DOHH2 (cell line): ENCODE results near the gene PIN4.

Experiments used
- H3F3A ChIP-seq: fragments of 200-600 bp; sonication (generic), shearing (Covaris generic); 2 replicates; pipeline ENCODE4 v1.6.0; 2016; ENCODE audit warnings: antibody characterized with exemption, mild to moderate bottlenecking; ENCODE audit not compliant: control insufficient read depth, insufficient read depth
- H3K27ac ChIP-seq: fragments of 200-600 bp; sonication (generic); 2 replicates; pipeline ENCODE4 v1.5.1; 2014; ENCODE audit warnings: low read depth, mild to moderate bottlenecking, low read length, moderate library complexity
- H3K27me3 ChIP-seq: fragments of 200-600 bp; sonication (generic); 2 replicates; pipeline ENCODE4 v1.6.1; 2014; ENCODE audit warnings: mild to moderate bottlenecking, low read length, mixed read lengths; ENCODE audit not compliant: control insufficient read depth
- H3K36me3 ChIP-seq: fragments of 200-600 bp; sonication (generic); 2 replicates; pipeline ENCODE4 v1.6.1; 2014; ENCODE audit warnings: mild to moderate bottlenecking, low read length, moderate library complexity, mixed read lengths; ENCODE audit not compliant: control insufficient read depth
- H3K4me1 ChIP-seq: fragments of 200-600 bp; sonication (generic); 2 replicates; pipeline ENCODE4 v1.6.1; 2014; ENCODE audit warnings: mild to moderate bottlenecking, low read length, mixed read lengths; ENCODE audit not compliant: control insufficient read depth
- H3K4me2 ChIP-seq: fragments of 200-600 bp; sonication (generic); 2 replicates; pipeline ENCODE4 v1.6.0; 2014; ENCODE audit warnings: mild to moderate bottlenecking, low read length, moderate library complexity
- H3K4me3 ChIP-seq: fragments of 200-600 bp; sonication (generic); 2 replicates; pipeline ENCODE4 v1.5.1; 2014; ENCODE audit warnings: mild to moderate bottlenecking, low read length, mixed read lengths
- H3K79me2 ChIP-seq: fragments of 200-600 bp; sonication (generic); 2 replicates; pipeline ENCODE4 v1.6.1; 2014; ENCODE audit warnings: mild to moderate bottlenecking, low read length, mixed read lengths; ENCODE audit not compliant: control insufficient read depth
- H3K9me2 ChIP-seq: fragments of 200-600 bp; sonication (generic); replicated peaks from 2 replicates; pipeline ENCODE4 v1.6.1; 2014; ENCODE audit warnings: mild to moderate bottlenecking, low read length, mixed read lengths; ENCODE audit not compliant: control insufficient read depth
- H3K9me3 ChIP-seq: fragments of 200-600 bp; sonication (generic); 2 replicates; pipeline ENCODE4 v1.6.1; 2014; ENCODE audit warnings: antibody characterized with exemption, low read length, mixed read lengths; ENCODE audit not compliant: control insufficient read depth, insufficient read depth
- H4K20me1 ChIP-seq: fragments of 200-600 bp; sonication (generic); 2 replicates; pipeline ENCODE4 v1.6.0; 2014; ENCODE audit warnings: low read depth, mild to moderate bottlenecking, antibody characterized with exemption, low read length, moderate library complexity; ENCODE audit not compliant: control insufficient read depth, insufficient read depth
- CTCF ChIP-seq: fragments of 200-600 bp; sonication (generic); IDR thresholded peaks from one replicate; pipeline ENCODE4 v1.5.1; 2014; ENCODE audit warnings: antibody characterized with exemption, mild to moderate bottlenecking, low read depth, low read length; ENCODE audit not compliant: poor library complexity, severe bottlenecking
- EZH2phosphoT487 ChIP-seq: fragments of 200-600 bp; sonication (generic); IDR thresholded peaks from 2 replicates; pipeline ENCODE4 v1.6.1; 2017; ENCODE audit warnings: borderline replicate concordance, mild to moderate bottlenecking, antibody characterized with exemption, low read length, moderate library complexity, mixed read lengths

The PIN4 gene

DNA sequence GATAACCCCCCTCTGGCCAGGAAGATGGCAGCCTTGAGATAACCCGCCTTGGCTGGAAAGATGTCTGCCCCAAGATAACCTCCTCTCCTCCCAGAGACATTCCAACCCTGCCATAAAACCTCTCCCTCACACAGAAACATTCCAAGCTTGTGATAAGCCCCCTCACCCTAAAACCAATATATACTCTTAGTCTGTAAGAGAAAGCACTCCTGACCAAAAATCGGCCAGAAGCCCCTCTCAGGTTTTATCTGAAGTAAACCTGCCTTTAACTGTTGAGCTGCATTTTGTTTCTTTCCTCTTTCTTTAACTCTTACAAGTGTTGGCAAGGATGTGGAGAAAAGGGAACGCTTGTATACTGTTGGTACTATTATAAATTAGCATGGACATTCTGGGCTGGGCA is 48.7 kb downstream of the PIN4 start:
- Histone ChIP-seq H3K4me2 (no peak overlapping the region), H3K4me1 (no peaks in the 10 kb centered on the region), H3K27me3 (no peaks in the 10 kb centered on the region), H3K4me3 (no peak overlapping the region), H3K9me2 (no peaks in the 10 kb centered on the region), H3F3A (no peaks in the 10 kb centered on the region), H3K36me3 (peaks cover 11% of the 10 kb centered on the region; the same call in 1 of the 2 replicates), H3K9me3 (no peaks in the 10 kb centered on the region), H4K20me1 (no peaks in the 10 kb centered on the region), H3K27ac (no peak overlapping the region), H3K79me2 (peaks cover 85% of the 10 kb centered on the region)
- no peak for TF ChIP-seq EZH2phosphoT487
- TF ChIP-seq CTCF, result no peak

DNA sequence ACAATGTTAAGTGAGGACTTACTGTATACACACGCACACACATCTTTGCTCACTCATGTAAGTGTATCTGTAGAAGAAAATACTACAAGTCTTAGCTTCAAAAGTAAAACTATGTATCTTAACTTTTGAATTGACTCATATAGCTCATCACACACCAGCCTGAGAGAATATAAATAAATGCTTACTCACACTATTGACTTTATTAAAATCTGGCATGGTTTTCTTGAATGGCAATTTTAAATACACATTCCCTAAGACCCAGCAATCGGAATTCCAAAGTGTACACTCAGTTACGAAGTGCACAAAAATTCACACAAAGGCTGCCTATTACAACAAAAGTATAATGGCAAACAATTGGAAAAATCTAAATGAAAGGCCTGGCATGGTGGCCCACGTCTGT is 55.3 kb downstream of the PIN4 start:
- H3K4me1 ChIP-seq, result peaks cover 8% of the 10 kb centered on the region
- no peaks in the 10 kb centered on the region for H4K20me1 ChIP-seq
- no peaks in the 10 kb centered on the region for H3K9me3 ChIP-seq
- no peak overlapping the region for H3K4me3 ChIP-seq
- peaks cover 14% of the 10 kb centered on the region for H3K36me3 ChIP-seq
- H3F3A ChIP-seq, result no peaks in the 10 kb centered on the region
- no peaks in the 10 kb centered on the region for H3K9me2 ChIP-seq
- H3K27me3 ChIP-seq, result no peaks in the 10 kb centered on the region
- no peak overlapping the region for H3K4me2 ChIP-seq
- TF ChIP-seq CTCF (no peak), EZH2phosphoT487 (no peak)
- H3K27ac ChIP-seq, result no peak overlapping the region
- peaks cover 58% of the 10 kb centered on the region for H3K79me2 ChIP-seq

DNA sequence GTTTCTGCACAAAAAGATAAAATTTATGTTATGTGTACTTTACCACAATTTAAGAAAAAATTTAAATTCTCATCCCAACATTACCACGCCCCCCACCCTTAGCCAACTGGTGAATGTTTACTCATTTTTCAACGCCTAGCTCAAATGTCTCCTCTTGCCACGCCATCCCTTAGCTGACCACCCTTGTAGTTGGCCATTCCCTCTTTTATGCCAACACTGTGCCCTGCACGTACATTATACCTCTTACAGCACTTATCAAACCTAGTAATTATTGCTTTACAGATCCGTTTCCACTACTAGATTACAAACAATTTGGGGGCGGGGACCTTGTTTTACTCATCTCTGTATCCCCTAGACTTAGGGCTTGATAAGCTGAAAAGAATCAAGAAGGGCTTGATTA is 56.6 kb downstream of the PIN4 start:
- Histone ChIP-seq H3K4me1 (peaks cover 8% of the 10 kb centered on the region), H3K36me3 (peaks cover 10% of the 10 kb centered on the region), H3K9me2 (no peaks in the 10 kb centered on the region), H3K27ac (no peak overlapping the region), H3K4me2 (peak overlapping the region; percentile 83), H3K9me3 (no peaks in the 10 kb centered on the region), H3K27me3 (no peaks in the 10 kb centered on the region), H3K79me2 (peaks cover 49% of the 10 kb centered on the region), H3F3A (no peaks in the 10 kb centered on the region), H3K4me3 (peak overlapping the region; percentile 86), H4K20me1 (no peaks in the 10 kb centered on the region)
- TF ChIP-seq EZH2phosphoT487, result no peak
- TF ChIP-seq CTCF, result no peak
